ENCODE measurements around the gene PCDHA8. TPM values are rescaled to one million over a fixed set of nuclear protein-coding genes. Genes with fewer than 3 reads are reported as not detected.

Gene PCDHA8
- total RNA-seq, 1 donor from 2014 or later = not detected

Other genes starting within 250 kb of the PCDHA8 start
- 1.4 and 6.8 TPM in 2 replicates for gene CD14, start 208.0 kb upstream of the PCDHA8 start, total RNA-seq
- gene TMCO6, start 201.7 kb upstream of the PCDHA8 start, total RNA-seq = 9.9 and 26.2 TPM in 2 replicates
- 26.5 and 27.9 TPM in 2 replicates for gene NDUFA2, start 193.6 kb upstream of the PCDHA8 start, total RNA-seq
- 62.4 and 66.5 TPM in 2 replicates for gene IK, start 193.4 kb upstream of the PCDHA8 start, total RNA-seq
- 31.5 and 57.8 TPM in 2 replicates for gene WDR55, start 176.3 kb upstream of the PCDHA8 start, total RNA-seq
- gene DND1, start 167.6 kb upstream of the PCDHA8 start, total RNA-seq = 0.43 TPM in 1 of 2 replicates, not detected in the other
- gene HARS1, start 149.8 kb upstream of the PCDHA8 start, total RNA-seq = 36.7 and 59.8 TPM in 2 replicates
- 30.9 and 45.3 TPM in 2 replicates for gene HARS2, start 149.7 kb upstream of the PCDHA8 start, total RNA-seq
- gene ZMAT2, start 140.7 kb upstream of the PCDHA8 start, total RNA-seq = 44.5 and 49.2 TPM in 2 replicates
- not detected in 2 replicates for gene PCDHA1, start 55.0 kb upstream of the PCDHA8 start, total RNA-seq
- not detected in 2 replicates for gene PCDHA2, start 46.3 kb upstream of the PCDHA8 start, total RNA-seq
- gene PCDHA3, start 40.1 kb upstream of the PCDHA8 start, total RNA-seq = under 0.01 TPM in 2 replicates
- gene PCDHA4, start 34.1 kb upstream of the PCDHA8 start, total RNA-seq = 0.21 and 1.2 TPM in 2 replicates
- gene PCDHA5, start 19.6 kb upstream of the PCDHA8 start, total RNA-seq = not detected in 2 replicates
- 0.43 and 0.48 TPM in 2 replicates for gene PCDHA6, start 13.2 kb upstream of the PCDHA8 start, total RNA-seq
- gene PCDHA7, start 6.9 kb upstream of the PCDHA8 start, total RNA-seq = under 0.01 and 0.48 TPM in 2 replicates
- gene PCDHA9, start 7.2 kb downstream of the PCDHA8 start, total RNA-seq = under 0.01 TPM in 2 replicates
- under 0.01 and 0.48 TPM in 2 replicates for gene PCDHA10, start 14.7 kb downstream of the PCDHA8 start, total RNA-seq
- gene PCDHA11, start 27.8 kb downstream of the PCDHA8 start, total RNA-seq = 0.48 and 1.7 TPM in 2 replicates
- gene PCDHA12, start 34.1 kb downstream of the PCDHA8 start, total RNA-seq = 0.21 and 0.48 TPM in 2 replicates
- gene PCDHA13, start 40.9 kb downstream of the PCDHA8 start, total RNA-seq = 0.24 TPM in 1 of 2 replicates, not detected in the other
- gene PCDHAC1, start 85.1 kb downstream of the PCDHA8 start, total RNA-seq = 0.48 and 0.85 TPM in 2 replicates
- gene PCDHAC2, start 125.3 kb downstream of the PCDHA8 start, total RNA-seq = 1.9 and 16.0 TPM in 2 replicates
- gene PCDHB1, start 210.2 kb downstream of the PCDHA8 start, total RNA-seq = not detected in 2 replicates